ENCODE measurements around the gene ADCY3. TPM values are rescaled to one million over a fixed set of nuclear protein-coding genes. Genes with fewer than 3 reads are reported as not detected.

The ADCY3 gene
- total and polyA plus RNA-seq, 3 donors from 2014 or later = 22.3 to 41.6 (median 27.9) TPM

- Histone ChIP-seq H3K9me3 (no peaks in the 10 kb centered on the region), H3K27ac (no peak overlapping the region), H3K27me3 (no peaks in the 10 kb centered on the region), H3K36me3 (ENCODE audit: low read depth, missing control alignments) (no peaks in the 10 kb centered on the region), H3K4me1 (peaks cover 38% of the 10 kb centered on the region), H3K4me3 (no peak overlapping the region)
- no peak for TF ChIP-seq POLR2A (IDR thresholded peaks at IDR 0.05)
- no peak for TF ChIP-seq CTCF (IDR thresholded peaks at IDR 0.05)
- intact Hi-C loops (cut with DNase I; ENCODE audit: low total_unique reads) = no loop called here
- no peak for DNase-seq
- WGBS, 2 donors = 86 to 89% methylated on average over 13 of the region's 13 CpGs
Measured at GRCh38 chr2:24858996-24859395, 61.0 kb downstream of the ADCY3 start.

- WGBS, 2 donors = 88% methylated on average over 6 of the region's 6 CpGs
Measured at GRCh38 chr2:24857746-24858145, 62.3 kb downstream of the ADCY3 start.

DNA sequence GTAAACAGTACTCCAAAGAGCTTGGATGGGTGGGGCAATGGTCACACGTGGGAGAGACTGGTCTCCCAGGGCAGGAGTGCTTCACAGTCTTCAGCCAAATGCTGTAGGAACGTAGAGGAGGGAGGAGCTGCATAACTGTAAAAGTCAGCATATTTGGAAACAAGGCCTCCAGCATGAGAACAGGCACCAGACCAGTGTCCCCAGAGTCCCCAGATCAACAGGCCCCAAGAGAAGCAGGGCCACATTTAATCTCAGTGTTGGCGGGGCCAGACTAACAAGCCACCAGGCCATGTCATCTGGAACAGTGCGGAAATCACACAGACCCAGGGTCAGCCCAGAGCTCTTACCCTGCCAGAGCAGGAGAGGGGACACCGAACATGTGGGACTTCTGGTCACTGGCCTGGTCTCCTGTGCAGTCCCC lies 63.2 kb downstream of the ADCY3 start:
- intact Hi-C loops (cut with DNase I; ENCODE audit: low total_unique reads) = no loop called here
- TF ChIP-seq CTCF (IDR thresholded peaks at IDR 0.05) (no peak), POLR2A (IDR thresholded peaks at IDR 0.05) (no peak)
- WGBS, 2 donors = 59 to 66% methylated on average over 3 to 5 of the region's 5 CpGs
- H3K4me3 ChIP-seq = no peak overlapping the region
- no peaks in the 10 kb centered on the region for H3K9me3 ChIP-seq
- H3K4me1 ChIP-seq = peaks cover 33% of the 10 kb centered on the region
- no peak for DNase-seq
- no peaks in the 10 kb centered on the region for H3K36me3 ChIP-seq (ENCODE audit: low read depth, missing control alignments)
- H3K27me3 ChIP-seq = no peaks in the 10 kb centered on the region
- H3K27ac ChIP-seq = peak overlapping the region; percentile 52 to 80

More at GRCh38 chr2:24857746-24858145, 62.3 kb downstream of the ADCY3 start:
- Histone ChIP-seq H3K27me3 (no peaks in the 10 kb centered on the region), H3K27ac (peak overlapping the region in 1 of 2 donors; percentile 80), H3K4me1 (peaks cover 36% of the 10 kb centered on the region), H3K9me3 (no peaks in the 10 kb centered on the region), H3K36me3 (ENCODE audit: low read depth, missing control alignments) (no peaks in the 10 kb centered on the region), H3K4me3 (no peak overlapping the region)
- no peak for TF ChIP-seq POLR2A (IDR thresholded peaks at IDR 0.05)
- no peak for TF ChIP-seq CTCF (IDR thresholded peaks at IDR 0.05)
- no peak for DNase-seq
- intact Hi-C loops (cut with DNase I; ENCODE audit: low total_unique reads) = no loop called here

DNA sequence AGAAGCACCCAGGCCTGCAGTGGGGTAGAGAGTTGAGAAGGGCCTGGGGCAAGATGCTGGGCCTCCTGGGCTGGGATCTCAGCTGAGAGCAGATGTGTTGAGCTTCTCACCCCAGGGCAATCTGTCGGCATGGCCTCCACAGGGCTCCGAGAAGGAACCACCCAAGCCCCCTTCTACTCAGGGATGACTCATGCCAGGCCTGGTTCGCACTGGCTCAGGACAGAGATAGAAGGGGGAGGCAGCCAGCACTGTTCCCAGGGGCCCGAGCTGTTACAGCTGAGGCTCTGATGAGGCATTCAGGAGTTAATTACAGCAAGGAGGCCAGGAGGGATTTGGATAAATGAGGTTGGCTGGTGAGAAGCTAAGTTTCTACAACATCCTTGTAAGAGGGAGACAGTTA lies 64.3 kb downstream of the ADCY3 start:
- Histone ChIP-seq H3K4me1 (peaks cover 34% of the 10 kb centered on the region), H3K36me3 (ENCODE audit: low read depth, missing control alignments) (no peaks in the 10 kb centered on the region), H3K27me3 (no peaks in the 10 kb centered on the region), H3K9me3 (no peaks in the 10 kb centered on the region), H3K4me3 (no peak overlapping the region), H3K27ac (peak overlapping the region; percentile 52 to 80)
- WGBS, 2 donors = 58 to 59% methylated on average over 3 to 4 of the region's 4 CpGs
- intact Hi-C loops (cut with DNase I; ENCODE audit: low total_unique reads) = no loop called here
- peak; percentile 67 for DNase-seq
- TF ChIP-seq CTCF (IDR thresholded peaks at IDR 0.05) (no peak), POLR2A (IDR thresholded peaks at IDR 0.05) (no peak)

DNA sequence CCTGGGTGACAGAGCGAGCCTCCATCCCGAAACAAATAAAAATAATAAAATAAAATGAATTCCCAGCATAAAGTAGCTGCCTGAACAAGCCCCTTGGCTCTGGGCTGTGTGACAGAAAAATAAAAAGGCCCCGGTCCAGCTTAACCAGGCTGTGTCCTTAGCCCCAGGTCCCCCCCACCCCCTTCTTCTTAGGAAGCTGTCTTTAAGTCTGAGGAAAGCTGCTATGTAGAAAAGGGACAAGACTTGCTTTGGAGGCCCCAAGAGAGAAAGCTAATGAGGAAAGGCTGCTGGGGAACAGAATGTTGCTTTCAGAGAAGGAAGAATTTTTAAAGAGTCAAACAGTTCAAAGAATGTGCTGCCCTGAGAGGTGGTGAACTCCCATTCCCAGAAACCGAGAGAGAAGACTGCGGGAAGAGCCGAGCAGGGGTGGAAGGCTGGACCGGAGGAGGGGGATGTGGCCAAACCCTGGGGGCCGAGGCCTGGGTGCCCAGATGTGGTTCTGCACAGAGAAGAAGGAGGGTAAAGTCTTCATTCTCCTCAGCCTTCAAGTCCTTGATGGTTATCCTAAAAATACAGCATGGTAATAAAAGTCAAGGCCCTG lies 64.9 kb downstream of the ADCY3 start:
- DNase-seq = peak; percentile 54
- intact Hi-C loops (cut with DNase I; ENCODE audit: low total_unique reads) = no loop called here

More for the DNA sequence above, 64.9 kb downstream of the ADCY3 start:
- peaks cover 40% of the 10 kb centered on the region for H3K4me1 ChIP-seq
- 47 to 55% methylated on average over 8 of the region's 8 CpGs for WGBS, 2 donors
- no peak overlapping the region for H3K4me3 ChIP-seq
- TF ChIP-seq CTCF (IDR thresholded peaks at IDR 0.05) = no peak
- TF ChIP-seq POLR2A (IDR thresholded peaks at IDR 0.05) = no peak
- no peaks in the 10 kb centered on the region for H3K9me3 ChIP-seq
- H3K36me3 ChIP-seq (ENCODE audit: low read depth, missing control alignments) = no peaks in the 10 kb centered on the region
- no peaks in the 10 kb centered on the region for H3K27me3 ChIP-seq
- H3K27ac ChIP-seq = peak overlapping the region; percentile 59 to 80
